B cell (primary cell): ENCODE results near the gene CCL7. TPM values are rescaled to one million over a fixed set of nuclear protein-coding genes. Genes with fewer than 3 reads are reported as not detected.

Experiments
- ATAC-seq: fragments of 200-7000 bp; cut with Tn5 transposase; one replicate; pipeline ENCODE4 v1.10.0; 2021; ENCODE audit warnings: low read depth, mild to moderate bottlenecking, moderate number of reproducible peaks, moderate library complexity
- CTCF ChIA-PET: fragments of 350-600 bp; sonication (Branson Sonifier 250); formaldehyde crosslinking; loops from one replicate; lab custom pipeline; 2021; ENCODE audit warnings: antibody characterized with exemption, inconsistent platforms; lab: Charles Lee
- POLR2A ChIA-PET: fragments of 350-600 bp; sonication (Branson Sonifier 250); formaldehyde crosslinking; loops from one replicate; lab custom pipeline; 2021; ENCODE audit warnings: antibody characterized with exemption; lab: Charles Lee
- DNase-seq: peaks from one replicate; pipeline ENCODE4 v3.0.0; 2013
- H2AFZ ChIP-seq: 2 replicates; pipeline ENCODE4 v1.6.1; 2012; ENCODE audit warnings: mild to moderate bottlenecking, low read depth, low read length; ENCODE audit not compliant: insufficient read depth, poor library complexity, severe bottlenecking
- H3K27ac ChIP-seq, 2 donors: 1 replicate in 1 of 2; 2 replicates in 1 of 2; pipeline ENCODE4 v1.5.1; 2012 to 2013; ENCODE audit warnings: low read length in 2 of 2, mild to moderate bottlenecking in 2 of 2, moderate library complexity in 1 of 2
- H3K27me3 ChIP-seq, 4 experiments: fragments of 200-600 bp in 1 of 4; sonication (generic) in 1 of 4; replicated peaks in 1 of 4; 1 replicate in 2 of 4; 2 replicates in 2 of 4; pipeline versions ENCODE4 v1.6.1 to v1.7.0; 2013 to 2016; ENCODE audit warnings: low read length in 3 of 4, mild to moderate bottlenecking in 2 of 4, mixed read lengths in 1 of 4, moderate library complexity in 1 of 4; ENCODE audit not compliant: insufficient read depth in 4 of 4, control insufficient read depth in 3 of 4; ENCODE audit errors: control extremely low read depth in 1 of 4
- H3K36me3 ChIP-seq, 2 experiments: replicated peaks in 1 of 2; 1 replicate in 1 of 2; 2 replicates in 1 of 2; pipeline versions ENCODE4 v1.6.1 to v1.7.1; 2013; ENCODE audit warnings: low read length in 1 of 2; ENCODE audit not compliant: insufficient read depth in 2 of 2, control insufficient read depth in 1 of 2; ENCODE audit errors: control extremely low read depth in 1 of 2, extremely low read depth in 1 of 2
- H3K4me1 ChIP-seq, 2 donors: fragments of 200-600 bp in 1 of 2; sonication (generic) in 1 of 2; 1 replicate in 1 of 2; 2 replicates in 1 of 2; pipeline versions ENCODE4 v1.5.1 to v1.6.1; 2013 to 2017; ENCODE audit warnings: low read length in 2 of 2; ENCODE audit not compliant: control insufficient read depth in 2 of 2, insufficient read depth in 2 of 2
- H3K4me2 ChIP-seq: replicated peaks from 2 replicates; pipeline ENCODE3; 2012; ENCODE audit warnings: mild to moderate bottlenecking, low read depth, low read length; ENCODE audit not compliant: poor library complexity, severe bottlenecking
- H3K4me3 ChIP-seq, 5 experiments: fragments of 200-600 bp in 1 of 5; sonication (generic) in 1 of 5; 1 replicate in 3 of 5; 2 replicates in 2 of 5; pipeline versions ENCODE4 v1.5.1 to v1.7.0; 2011 to 2016; ENCODE audit warnings: low read length in 4 of 5, mild to moderate bottlenecking in 4 of 5, low read depth in 2 of 5, control low read depth in 1 of 5, moderate library complexity in 1 of 5; ENCODE audit not compliant: insufficient read depth in 1 of 5; ENCODE audit errors: control extremely low read depth in 1 of 5, extremely low read depth in 1 of 5
- H3K79me2 ChIP-seq: fragments of 200-600 bp; sonication (generic); one replicate; pipeline ENCODE4 v1.6.0; 2016; ENCODE audit warnings: low read length; ENCODE audit not compliant: control insufficient read depth, insufficient read depth
- H3K9ac ChIP-seq: fragments of 200-600 bp; sonication (generic); 2 replicates; pipeline ENCODE4 v1.6.1; 2017; ENCODE audit warnings: mild to moderate bottlenecking, low read length, moderate library complexity
- H3K9me3 ChIP-seq, 3 donors: one replicate each; pipeline versions ENCODE4 v1.6.1 to v1.7.1; 2013; ENCODE audit warnings: low read length in 2 of 3; ENCODE audit not compliant: control insufficient read depth in 2 of 3, insufficient read depth in 1 of 3; ENCODE audit errors: control extremely low read depth in 1 of 3
- H4K20me1 ChIP-seq: 2 replicates; pipeline ENCODE4 v1.6.0; 2012; ENCODE audit warnings: mild to moderate bottlenecking, low read length; ENCODE audit not compliant: insufficient read depth, control insufficient read depth, poor library complexity, severe bottlenecking
- H3K27ac Mint-ChIP-seq: one replicate; pipeline ENCODE4 v1.8.0; 2021; ENCODE audit warnings: mixed read lengths
- H3K27me3 Mint-ChIP-seq: one replicate; pipeline ENCODE4 v1.8.0; 2021; ENCODE audit warnings: mixed read lengths
- H3K4me1 Mint-ChIP-seq: one replicate; pipeline ENCODE4 v1.8.0; 2021; ENCODE audit warnings: mixed read lengths
- H3K4me3 Mint-ChIP-seq: one replicate; pipeline ENCODE4 v1.8.0; 2021; ENCODE audit warnings: mixed read lengths
- H3K9me3 Mint-ChIP-seq: one replicate; pipeline ENCODE4 v1.8.0; 2022; ENCODE audit warnings: mixed read lengths; ENCODE audit not compliant: insufficient read depth
- CTCF ChIP-seq: fragments of 200-600 bp; IDR thresholded peaks from one replicate; pipeline ENCODE4 v1.8.0; 2022; ENCODE audit warnings: antibody characterized with exemption, mild to moderate bottlenecking
- EZH2 ChIP-seq: IDR thresholded peaks from 2 replicates; pipeline ENCODE4 v1.6.1; 2012; ENCODE audit warnings: borderline replicate concordance, low read depth, mild to moderate bottlenecking, moderate library complexity, low read length; ENCODE audit not compliant: insufficient read depth, poor library complexity, severe bottlenecking
- WGBS: methylation state at CpG from one replicate; pipeline ENCODE4 v1.1.5; 2013; ENCODE audit warnings: missing lambda C conversion rate; ENCODE audit not compliant: insufficient coverage; 5-methylcytosine and 5-hydroxymethylcytosine counted together
- intact Hi-C: fragments of 100-400 bp; cut with micrococcal nuclease; formaldehyde crosslinking; loops from one replicate; pipeline ENCODE4 v1.10.0; 2022
- polyA plus RNA-seq: library from polyadenylated mRNA; depleted of rRNA; stranded (reverse); fragments of >200 nt; gene quantifications from 2 replicates; pipeline ENCODE4 v1.2.3, GENCODE V29; 2012
- total RNA-seq, 2 donors: library from RNA; stranded (reverse); fragments of 120-200 nt in 1 of 2; gene quantifications; 1 replicate in 1 of 2; 2 replicates in 1 of 2; pipeline versions ENCODE4 v1.2.3 to v1.2.4, GENCODE V29; 2013 to 2022

Gene CCL7
- total and polyA plus RNA-seq, 2 donors (not counting 1 experiment from before 2014, with no cell fraction given), result not detected

- no peaks in the 10 kb centered on the region for H3K79me2 ChIP-seq
- peaks cover 64% of the 10 kb centered on the region for H3K27me3 Mint-ChIP-seq
- no peaks in the 10 kb centered on the region for H4K20me1 ChIP-seq
- no peak overlapping the region for H3K4me3 ChIP-seq
- no peaks in the 10 kb centered on the region for H3K4me1 Mint-ChIP-seq
- intact Hi-C loops, result no loop called here
- H3K27ac ChIP-seq, result no peak overlapping the region
- no peaks in the 10 kb centered on the region for H3K9me3 Mint-ChIP-seq
- no peak for TF ChIP-seq CTCF
- H3K36me3 ChIP-seq, result no peaks in the 10 kb centered on the region
- H3K27ac Mint-ChIP-seq, result no peak overlapping the region
- no peak overlapping the region for H2AFZ ChIP-seq
- H3K4me2 ChIP-seq, result no peak overlapping the region
- no peaks in the 10 kb centered on the region for H3K9me3 ChIP-seq
- ChIA-PET CTCF (no interaction called here), POLR2A (no interaction called here)
- DNase-seq (no peak), ATAC-seq (no peak)
- H3K4me1 ChIP-seq, result no peaks in the 10 kb centered on the region
- H3K9ac ChIP-seq, result no peak overlapping the region
- no peak overlapping the region for H3K4me3 Mint-ChIP-seq
- H3K27me3 ChIP-seq, result peaks cover 0 to 8% (median 7%) of the 10 kb centered on the region in 4 experiments
- 83% methylated on average over 1 of the region's 4 CpGs for WGBS
These were observed 6.8 kb downstream of the CCL7 start for GRCh38 chr17:34276826-34277225.

- Histone ChIP-seq H3K4me1 (no peaks in the 10 kb centered on the region), H3K9ac (no peak overlapping the region), H3K36me3 (no peaks in the 10 kb centered on the region), H2AFZ (no peak overlapping the region), H3K27ac (no peak overlapping the region), H4K20me1 (no peaks in the 10 kb centered on the region), H3K4me3 (no peak overlapping the region), H3K27me3 (peaks cover 0 to 5% (median 0%) of the 10 kb centered on the region in 4 experiments), H3K4me2 (no peak overlapping the region), H3K79me2 (no peaks in the 10 kb centered on the region), H3K9me3 (no peaks in the 10 kb centered on the region)
- ChIA-PET CTCF (no interaction called here), POLR2A (no interaction called here)
- no peaks in the 10 kb centered on the region for H3K4me1 Mint-ChIP-seq
- TF ChIP-seq EZH2 (no peak), CTCF (no peak)
- no peak for DNase-seq
- intact Hi-C loops, result no loop called here
- no peaks in the 10 kb centered on the region for H3K9me3 Mint-ChIP-seq
- peaks cover 42% of the 10 kb centered on the region for H3K27me3 Mint-ChIP-seq
- WGBS, result 100% methylated on average over 2 of the region's 6 CpGs
- no peak overlapping the region for H3K27ac Mint-ChIP-seq
- no peak for ATAC-seq
- H3K4me3 Mint-ChIP-seq, result no peak overlapping the region
These were observed 13.6 kb downstream of the CCL7 start for GRCh38 chr17:34283571-34283970.
